GM12872 (cell line): Measurements from ENCODE around the gene GLE1.

Experiments
- CTCF ChIP-seq: IDR thresholded peaks from 3 replicates; pipeline ENCODE4 v1.5.1; 2011; ENCODE audit warnings: low read depth, mild to moderate bottlenecking, low read length, moderate library complexity; ENCODE audit not compliant: insufficient read depth

GLE1 gene

GRCh38 chr9:128521956-128522355 lies 17.4 kb downstream of the GLE1 start:
- no peak for TF ChIP-seq CTCF

GRCh38 chr9:128523199-128523925 lies 18.8 kb downstream of the GLE1 start:
- no peak for TF ChIP-seq CTCF

GRCh38 chr9:128526720-128527119 lies 22.2 kb downstream of the GLE1 start:
- no peak for TF ChIP-seq CTCF

- TF ChIP-seq CTCF, result no peak
Measured at GRCh38 chr9:128528445-128529160, 24.1 kb downstream of the GLE1 start.

- TF ChIP-seq CTCF, result no peak
Measured at GRCh38 chr9:128529191-128529590, 24.7 kb downstream of the GLE1 start.

GRCh38 chr9:128532581-128532980 lies 28.1 kb downstream of the GLE1 start:
- TF ChIP-seq CTCF, result no peak

- TF ChIP-seq CTCF, result no peak
Measured at GRCh38 chr9:128540634-128541360, 36.3 kb downstream of the GLE1 start.
